Keratinocyte (primary cell): ENCODE data around the gene ZNF615.

Experiments used
- CTCF ChIP-seq, 3 experiments: IDR thresholded peaks in 1 of 3; conservative IDR thresholded peaks in 1 of 3; optimal IDR thresholded peaks in 1 of 3; 2 replicates in 2 of 3; 3 replicates in 1 of 3; pipeline versions ENCODE3 to v1.5.1; 2011; ENCODE audit warnings: low read length in 3 of 3, mild to moderate bottlenecking in 3 of 3, moderate library complexity in 2 of 3, control low read depth in 1 of 3, inconsistent platforms in 1 of 3; ENCODE audit not compliant: insufficient read depth in 2 of 3; ENCODE audit errors: extremely low read depth in 1 of 3
- EZH2 ChIP-seq: IDR thresholded peaks from one replicate; pipeline ENCODE4 v1.6.1; 2012; ENCODE audit warnings: inconsistent platforms, mild to moderate bottlenecking, low read length, moderate library complexity

DNA sequence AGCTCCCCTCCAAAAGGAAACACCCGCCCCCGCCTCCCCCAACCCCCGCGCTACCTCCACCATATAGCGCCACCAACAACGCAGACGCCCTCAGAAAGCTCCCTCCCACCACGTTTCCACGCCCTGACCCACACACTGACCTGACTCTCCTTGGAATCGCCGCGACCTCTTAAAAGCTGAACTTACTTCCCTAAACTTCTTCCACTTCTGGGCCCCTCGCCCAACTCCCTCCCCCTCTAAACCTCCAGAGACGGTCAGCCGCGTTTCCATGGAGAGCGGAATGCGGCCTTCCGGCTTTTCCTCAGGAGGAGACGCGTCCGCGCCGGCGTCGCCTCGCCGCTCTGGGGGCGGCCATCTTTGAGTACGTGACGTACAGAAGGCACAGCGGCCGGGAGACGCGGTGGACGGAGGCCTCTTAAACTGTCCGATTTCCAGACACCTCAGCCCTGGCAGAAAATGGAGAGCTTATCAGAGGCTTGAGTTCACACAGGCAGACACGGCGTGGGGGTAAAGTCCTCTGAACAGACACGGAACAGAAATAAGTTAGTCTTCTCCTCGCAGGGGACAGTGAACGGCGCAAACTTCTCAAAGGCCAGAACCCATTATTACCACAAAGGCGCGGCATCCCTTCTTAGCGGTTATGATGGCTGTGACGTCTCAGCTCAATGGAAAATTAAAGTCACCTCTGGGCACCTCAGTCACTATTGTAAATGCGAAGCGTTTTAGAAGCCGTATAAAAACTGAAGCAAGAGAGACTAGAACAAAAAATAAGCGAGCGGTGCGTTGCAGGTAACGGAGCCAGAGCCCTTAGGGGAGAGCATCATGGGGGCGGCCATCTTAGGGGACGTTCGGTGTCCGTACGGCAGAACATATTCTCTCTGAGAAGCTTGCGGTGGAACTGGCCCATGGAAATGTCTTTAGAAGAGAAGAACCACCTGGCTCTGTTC lies 40.8 kb upstream of the ZNF615 start, which contains the start of gene ZNF432:
- TF ChIP-seq CTCF (optimal IDR thresholded peaks at IDR 0.05 in 1 of 3, IDR thresholded peaks at IDR 0.05 in 1 of 3, conservative IDR thresholded peaks at IDR 0.05 in 1 of 3; ENCODE audit: extremely low read depth in 1 of 3, insufficient read depth in 2 of 3, low read length in 3 of 3), result peak in 1 of 3 experiments; percentile 24
- no peak for TF ChIP-seq EZH2
